IMR-90 (cell line): ENCODE data around the gene UBN1. TPM values are rescaled to one million over a fixed set of nuclear protein-coding genes. Genes with fewer than 3 reads are reported as not detected.

Experiments
- ATAC-seq: fragments of 200-7000 bp; cut with Tn5 transposase; 2 replicates; pipeline ENCODE4 v1.9.1; 2020; ENCODE audit warnings: low read depth, mild to moderate bottlenecking, moderate library complexity
- BruUV-seq: library from RNA; stranded (reverse); fragments of 400-500 nt; replicated peaks from 2 replicates; lab custom pipeline; 2021; lab: Mats Ljungman, UMichigan
- CTCF ChIA-PET: fragments of 300-600 bp; formaldehyde crosslinking; extraction: SDS; loops from one replicate; lab custom pipeline; 2021; ENCODE audit warnings: antibody characterized with exemption; lab: Yijun Ruan, JAX
- POLR2A ChIA-PET: fragments of 300-600 bp; sonication (Branson Sonifier 250); formaldehyde crosslinking; loops from one replicate; lab custom pipeline; 2022; ENCODE audit warnings: antibody characterized with exemption; ENCODE audit not compliant: unreplicated experiment; lab: Charles Lee
- DNase-seq: peaks from one replicate; pipeline ENCODE4 v3.0.0; 2013
- H2AFZ ChIP-seq: replicated peaks from 2 replicates; pipeline ENCODE3; 2013; ENCODE audit warnings: low read length, mild to moderate bottlenecking; ENCODE audit not compliant: poor library complexity
- H2AK5ac ChIP-seq: 2 replicates; pipeline ENCODE4 v1.6.1; 2013; ENCODE audit warnings: low read depth, low read length, inconsistent platforms
- H2AK9ac ChIP-seq: replicated peaks from 2 replicates; pipeline ENCODE3; 2013; ENCODE audit warnings: mild to moderate bottlenecking, low read depth, low read length, moderate library complexity; ENCODE audit not compliant: poor library complexity
- H2BK120ac ChIP-seq: 2 replicates; pipeline ENCODE4 v1.6.1; 2013; ENCODE audit warnings: low read depth, low read length, inconsistent platforms
- H2BK15ac ChIP-seq: 3 replicates; pipeline ENCODE4 v1.6.1; 2013; ENCODE audit warnings: low read depth, low read length, inconsistent platforms
- H2BK20ac ChIP-seq: 2 replicates; pipeline ENCODE4 v1.6.1; 2013; ENCODE audit warnings: low read depth, mild to moderate bottlenecking, inconsistent platforms, low read length, moderate library complexity
- H2BK5ac ChIP-seq: 2 replicates; pipeline ENCODE4 v1.6.1; 2013; ENCODE audit warnings: mild to moderate bottlenecking, low read depth, low read length, inconsistent platforms; ENCODE audit not compliant: poor library complexity, severe bottlenecking
- H3K14ac ChIP-seq: replicated peaks from 2 replicates; pipeline ENCODE4 v1.6.1; 2013; ENCODE audit warnings: low read depth, low read length, inconsistent platforms
- H3K18ac ChIP-seq: 2 replicates; pipeline ENCODE4 v1.6.1; 2013; ENCODE audit warnings: low read depth, low read length, control low read depth
- H3K23ac ChIP-seq: 2 replicates; pipeline ENCODE4 v1.6.1; 2013; ENCODE audit warnings: low read depth, low read length, inconsistent platforms
- H3K27ac ChIP-seq: 2 replicates; pipeline ENCODE4 v1.5.1; 2013; ENCODE audit warnings: mild to moderate bottlenecking, control low read depth, low read length; ENCODE audit not compliant: insufficient read depth
- H3K27me3 ChIP-seq: 2 replicates; pipeline ENCODE4 v1.6.1; 2013; ENCODE audit warnings: low read length; ENCODE audit not compliant: control insufficient read depth, insufficient read depth
- H3K36me3 ChIP-seq: 2 replicates; pipeline ENCODE4 v1.6.1; 2013; ENCODE audit warnings: low read length, mixed read lengths; ENCODE audit not compliant: control insufficient read depth, insufficient read depth
- H3K4ac ChIP-seq: 2 replicates; pipeline ENCODE4 v1.6.1; 2013; ENCODE audit warnings: low read depth, low read length, inconsistent platforms
- H3K4me1 ChIP-seq: 2 replicates; pipeline ENCODE4 v1.6.1; 2013; ENCODE audit warnings: low read length, mixed read lengths; ENCODE audit not compliant: control insufficient read depth, insufficient read depth
- H3K4me2 ChIP-seq: 2 replicates; pipeline ENCODE4 v1.6.1; 2013; ENCODE audit warnings: low read depth, mild to moderate bottlenecking, control low read depth, low read length, moderate library complexity
- H3K4me3 ChIP-seq: 2 replicates; pipeline ENCODE4 v1.5.1; 2013; ENCODE audit warnings: low read depth, mild to moderate bottlenecking, control low read depth, low read length, moderate library complexity; ENCODE audit not compliant: insufficient read depth
- H3K56ac ChIP-seq: 2 replicates; pipeline ENCODE4 v1.6.1; 2013; ENCODE audit warnings: low read length, inconsistent platforms; ENCODE audit not compliant: insufficient read depth; ENCODE audit errors: extremely low read depth
- H3K79me1 ChIP-seq, 2 experiments: 2 replicates each; pipeline ENCODE4 v1.6.1; 2013; ENCODE audit warnings: low read length in 2 of 2, inconsistent platforms in 1 of 2, low read depth in 1 of 2
- H3K9ac ChIP-seq: 2 replicates; pipeline ENCODE4 v1.6.1; 2013; ENCODE audit warnings: low read depth, low read length, control low read depth
- H3K9me1 ChIP-seq: 2 replicates; pipeline ENCODE4 v1.6.1; 2013; ENCODE audit warnings: low read length, inconsistent platforms; ENCODE audit not compliant: insufficient read depth
- H3K9me3 ChIP-seq: 2 replicates; pipeline ENCODE4 v1.6.1; 2013; ENCODE audit warnings: low read length; ENCODE audit not compliant: control insufficient read depth, insufficient read depth
- H4K20me1 ChIP-seq: 2 replicates; pipeline ENCODE4 v1.6.1; 2013; ENCODE audit warnings: low read length, inconsistent platforms; ENCODE audit not compliant: insufficient read depth
- H4K5ac ChIP-seq: 2 replicates; pipeline ENCODE4 v1.6.1; 2013; ENCODE audit warnings: mild to moderate bottlenecking, low read depth, low read length, control low read depth
- H4K8ac ChIP-seq, 2 experiments: 2 replicates each; pipeline ENCODE4 v1.6.1; 2013; ENCODE audit warnings: low read depth in 2 of 2, low read length in 2 of 2, control low read depth in 1 of 2, inconsistent platforms in 1 of 2
- H4K91ac ChIP-seq: 2 replicates; pipeline ENCODE4 v1.6.1; 2013; ENCODE audit warnings: low read depth, low read length, inconsistent platforms; ENCODE audit not compliant: insufficient read depth
- CEBPB ChIP-seq: IDR thresholded peaks from 2 replicates; pipeline ENCODE4 v1.6.1; 2012; ENCODE audit warnings: low read depth, low read length, improper control_type of control experiment
- CTCF ChIP-seq: conservative IDR thresholded peaks from 2 replicates; pipeline ENCODE4 v1.5.1; 2012; ENCODE audit warnings: mild to moderate bottlenecking, low read depth, low read length, improper control_type of control experiment
- ELK1 ChIP-seq: fragments of 150-350 bp; IDR thresholded peaks from 2 replicates; pipeline ENCODE4 v1.6.1; 2016; ENCODE audit warnings: low read depth, mild to moderate bottlenecking, low read length, moderate library complexity, borderline replicate concordance
- MAFK ChIP-seq: IDR thresholded peaks from 2 replicates; pipeline ENCODE4 v1.6.1; 2012; ENCODE audit warnings: low read depth, low read length, improper control_type of control experiment
- MAZ ChIP-seq: IDR thresholded peaks from 2 replicates; pipeline ENCODE4 v1.6.1; 2012; ENCODE audit warnings: low read depth, mild to moderate bottlenecking, low read length, improper control_type of control experiment, moderate library complexity, borderline replicate concordance
- POLR2A ChIP-seq: IDR thresholded peaks from 2 replicates; pipeline ENCODE4 v1.6.1; 2012; ENCODE audit warnings: mild to moderate bottlenecking, low read depth, low read length
- SMC3 ChIP-seq: fragments of 150-350 bp; IDR thresholded peaks from 2 replicates; pipeline ENCODE4 v1.6.1; 2016; ENCODE audit warnings: low read depth, mild to moderate bottlenecking, antibody characterized with exemption, low read length, moderate library complexity
- WGBS, 2 experiments: methylation state at CpG; one replicate each; pipeline versions ENCODE4 v1.1.5 to v1.1.7; 2013; ENCODE audit warnings: missing lambda C conversion rate in 2 of 2; ENCODE audit not compliant: insufficient read length in 1 of 2; ENCODE audit errors: extremely low coverage in 2 of 2; 5-methylcytosine and 5-hydroxymethylcytosine counted together
- dilution Hi-C: fragments of 300-500 bp; cut with HindIII; formaldehyde crosslinking; loops from one replicate; pipeline ENCODE4 v1.14.3; 2018; ENCODE audit warnings: low sequenced_read_pairs; ENCODE audit not compliant: unreplicated experiment
- in situ Hi-C: fragments of 300-500 bp; cut with MboI; formaldehyde crosslinking; loops from 3 replicates; pipeline ENCODE4 v1.14.3; 2019; ENCODE audit warnings: low sequenced_read_pairs, inconsistent platforms, mixed read lengths
- intact Hi-C: fragments of 100-400 bp; cut with micrococcal nuclease; formaldehyde crosslinking; loops from 2 replicates; pipeline ENCODE4 v1.10.0; 2022
- polyA plus RNA-seq, 3 experiments: library from polyadenylated mRNA; depleted of rRNA; stranded (reverse); fragments of >200 nt; gene quantifications; 2 replicates each; pipeline ENCODE4 v1.2.3, GENCODE V29; 2012; ENCODE audit warnings: low replicate concordance in 1 of 3
- total RNA-seq: library from RNA; depleted of rRNA; stranded (reverse); fragments of >200 nt; gene quantifications from 2 replicates; pipeline ENCODE4 v1.2.3, GENCODE V29; 2012

UBN1 gene
- total and polyA plus RNA-seq, 2 of the 4 experiments (the other 2 are of a cell fraction) = 5.7 to 16.3 TPM

GRCh38 chr16:4893103-4893862 lies 46.0 kb downstream of the UBN1 start:
- TF ChIP-seq CTCF (no peak), MAFK (no peak), MAZ (no peak), CEBPB (no peak), POLR2A (no peak), ELK1 (no peak), SMC3 (no peak)
- no peak overlapping the region for H2AFZ ChIP-seq
- H3K9me1 ChIP-seq = peaks cover 2% of the 10 kb centered on the region; the same call in 1 of the 2 replicates
- no peak overlapping the region for H3K4ac ChIP-seq
- no peak overlapping the region for H2AK5ac ChIP-seq
- no peak overlapping the region for H3K4me2 ChIP-seq
- BruUV-seq = no TSS peak
- no peak overlapping the region for H3K18ac ChIP-seq
- CTCF ChIA-PET = interaction anchor here (0.6 kb wide), 1 partner anchor 256 kb away, joined by 3 read pairs; no protein-coding TSS in a partner anchor
- H3K56ac ChIP-seq = no peak overlapping the region
- H3K4me1 ChIP-seq = peaks cover 8% of the 10 kb centered on the region
- DNase-seq (no peak), ATAC-seq (no peak)
- H3K14ac ChIP-seq = no peak overlapping the region
- H4K91ac ChIP-seq = no peak overlapping the region
- no peaks in the 10 kb centered on the region for H3K27me3 ChIP-seq
- in situ Hi-C loops = no loop called here
- H4K5ac ChIP-seq = no peak overlapping the region
- no peak overlapping the region for H2BK5ac ChIP-seq
- no peak overlapping the region for H3K4me3 ChIP-seq
- H2BK15ac ChIP-seq = no peak overlapping the region
- H3K9ac ChIP-seq = no peak overlapping the region
- H3K27ac ChIP-seq = no peak overlapping the region
- intact Hi-C loops = loop anchor here (2.0 kb wide), 1 partner anchor 54 kb away; no protein-coding TSS in a partner anchor
- H2BK120ac ChIP-seq = no peak overlapping the region
- no peaks in the 10 kb centered on the region for H3K79me1 ChIP-seq
- no peak overlapping the region for H2BK20ac ChIP-seq
- no peaks in the 10 kb centered on the region; the same call in 1 of the 2 replicates for H4K20me1 ChIP-seq
- dilution Hi-C loops = no loop called here
- no peak overlapping the region for H3K23ac ChIP-seq
- H4K8ac ChIP-seq = no peak overlapping the region
- POLR2A ChIA-PET = no interaction called here
- 88% methylated on average over 15 of the region's 26 CpGs; no CpG with 5 or more reads in 1 of the 2 experiments for WGBS, 2 experiments
- peaks cover under 1% of the 10 kb centered on the region for H3K9me3 ChIP-seq
- H2AK9ac ChIP-seq = no peak overlapping the region
- H3K36me3 ChIP-seq = no peaks in the 10 kb centered on the region; the same call in 1 of the 2 replicates
